K562 (cell line): ENCODE results near the gene PRSS21. TPM values are rescaled to one million over a fixed set of nuclear protein-coding genes. Genes with fewer than 3 reads are reported as not detected.
A peak's percentile ranks its signal among the peaks of the same experiment; 100 is the strongest.

Experiments
- BRCA1 ChIP-seq, 2 experiments: fragments of 450-650 bp in 1 of 2; sonication (generic) in 1 of 2; formaldehyde crosslinking in 1 of 2; IDR thresholded peaks; 2 replicates each; pipeline versions ENCODE4 v1.5.0 to v1.6.1; 2017 to 2020; ENCODE audit warnings: mild to moderate bottlenecking in 1 of 2, missing genetic modification reagents in 1 of 2
- CC2D1A ChIP-seq: fragments of 450-650 bp; IDR thresholded peaks from 2 replicates; pipeline ENCODE4 v1.6.1; 2017; ENCODE audit warnings: mild to moderate bottlenecking
- CCAR2 ChIP-seq: fragments of 200-400 bp; formaldehyde crosslinking; IDR thresholded peaks from 2 replicates; pipeline ENCODE4 v1.6.1; 2017; ENCODE audit warnings: mild to moderate bottlenecking, low read depth, low read length
- CTCF ChIP-seq, 3 experiments: IDR thresholded peaks in 2 of 3; conservative IDR thresholded peaks in 1 of 3; 2 replicates each; pipeline ENCODE4 v1.5.1; 2011 to 2012; ENCODE audit warnings: low read length in 3 of 3, mild to moderate bottlenecking in 3 of 3, control low read depth in 2 of 3, improper control_type of control experiment in 1 of 3, inconsistent platforms in 1 of 3, low read depth in 1 of 3, mixed read lengths in 1 of 3, moderate library complexity in 1 of 3; ENCODE audit not compliant: insufficient read depth in 2 of 3
- DPF2 ChIP-seq: fragments of 450-650 bp; IDR thresholded peaks from 2 replicates; pipeline ENCODE4 v1.6.1; 2016
- HDAC3 ChIP-seq: fragments of 450-650 bp; IDR thresholded peaks from 2 replicates; pipeline ENCODE4 v1.6.1; 2018; ENCODE audit warnings: borderline replicate concordance, mild to moderate bottlenecking, moderate library complexity; ENCODE audit not compliant: partially characterized antibody
- MAZ ChIP-seq, 2 experiments: fragments of 450-650 bp in 1 of 2; sonication (generic) in 1 of 2; formaldehyde crosslinking; IDR thresholded peaks in 1 of 2; conservative IDR thresholded peaks in 1 of 2; 2 replicates each; pipeline versions ENCODE4 v1.4.0 to v1.5.0; 2020; ENCODE audit warnings: mild to moderate bottlenecking in 1 of 2, missing genetic modification reagents in 1 of 2
- POLR2A ChIP-seq: fragments of 450-650 bp; conservative IDR thresholded peaks from 2 replicates; pipeline ENCODE4 v1.6.1; 2016
- POLR2AphosphoS5 ChIP-seq: IDR thresholded peaks from 2 replicates; pipeline ENCODE4 v1.6.1; 2011; ENCODE audit warnings: mild to moderate bottlenecking, low read depth, low read length, moderate library complexity; ENCODE audit not compliant: control insufficient read depth, insufficient read depth
- RBFOX2 ChIP-seq: fragments of 200-400 bp; formaldehyde crosslinking; IDR thresholded peaks from 2 replicates; pipeline ENCODE4 v1.6.1; 2017; ENCODE audit warnings: low read depth, mild to moderate bottlenecking, low read length, moderate library complexity
- SP1 ChIP-seq: sonication (generic); formaldehyde crosslinking; IDR thresholded peaks from 2 replicates; pipeline ENCODE4 v1.8.1; 2022; ENCODE audit warnings: mild to moderate bottlenecking, missing genetic modification reagents
- SUPT5H ChIP-seq: fragments of 450-650 bp; IDR thresholded peaks from 2 replicates; pipeline ENCODE4 v1.6.1; 2016
- ZBTB2 ChIP-seq: fragments of 450-650 bp; IDR thresholded peaks from 2 replicates; pipeline ENCODE4 v1.6.1; 2016; ENCODE audit warnings: antibody characterized with exemption
- ZFX ChIP-seq: sonication (generic); formaldehyde crosslinking; IDR thresholded peaks from 2 replicates; pipeline ENCODE4 v1.8.0; 2022; ENCODE audit warnings: mild to moderate bottlenecking, missing genetic modification reagents, moderate library complexity
- ZNF263 ChIP-seq: sonication (generic); formaldehyde crosslinking; IDR thresholded peaks from 2 replicates; pipeline ENCODE4 v1.8.0; 2022; ENCODE audit warnings: mild to moderate bottlenecking, missing genetic modification reagents, borderline replicate concordance
- polyA plus RNA-seq, 8 experiments: library from polyadenylated mRNA; depleted of rRNA in 4 of 8; stranded (reverse) in 5 of 8; unstranded in 3 of 8; fragments of >200 nt; fragmentation: Nextera tagmentation in 2 of 8; fragmentation: Illumina TruSeq in 1 of 8; extraction: Ambion mirVana in 2 of 8; extraction: Trizol in 1 of 8; gene quantifications; 2 replicates each; pipeline versions ENCODE4 v1.2.1 to v1.2.3, GENCODE V29; 2011 to 2014; ENCODE audit warnings: inconsistent platforms in 1 of 8, missing spikeins in 1 of 8
- total RNA-seq, 7 experiments: library from RNA; depleted of rRNA in 6 of 7; stranded (reverse); fragments of >200 nt in 6 of 7; fragmentation: Illumina TruSeq in 2 of 7; extraction: Trizol in 2 of 7; gene quantifications; 2 replicates each; pipeline versions ENCODE4 v1.2.1 to v1.2.3, GENCODE V29; 2011 to 2021; ENCODE audit warnings: low replicate concordance in 1 of 7
- TF ChIP-seq, protein P1 (sequence below): sonication (generic); formaldehyde crosslinking; IDR thresholded peaks from 2 replicates; pipeline ENCODE4 v1.9.0; 2022; ENCODE audit warnings: mild to moderate bottlenecking, missing genetic modification reagents
- TF ChIP-seq, protein P2 (sequence below): sonication (generic); formaldehyde crosslinking; IDR thresholded peaks from 2 replicates; pipeline ENCODE4 v1.8.0; 2022; ENCODE audit warnings: mild to moderate bottlenecking, missing genetic modification reagents

The PRSS21 gene
- total and polyA plus RNA-seq, 9 of the 15 experiments (the other 6 are each of a cell fraction or from before 2014, with no cell fraction given), result 12.1 to 121 (median 61.3) TPM

DNA sequence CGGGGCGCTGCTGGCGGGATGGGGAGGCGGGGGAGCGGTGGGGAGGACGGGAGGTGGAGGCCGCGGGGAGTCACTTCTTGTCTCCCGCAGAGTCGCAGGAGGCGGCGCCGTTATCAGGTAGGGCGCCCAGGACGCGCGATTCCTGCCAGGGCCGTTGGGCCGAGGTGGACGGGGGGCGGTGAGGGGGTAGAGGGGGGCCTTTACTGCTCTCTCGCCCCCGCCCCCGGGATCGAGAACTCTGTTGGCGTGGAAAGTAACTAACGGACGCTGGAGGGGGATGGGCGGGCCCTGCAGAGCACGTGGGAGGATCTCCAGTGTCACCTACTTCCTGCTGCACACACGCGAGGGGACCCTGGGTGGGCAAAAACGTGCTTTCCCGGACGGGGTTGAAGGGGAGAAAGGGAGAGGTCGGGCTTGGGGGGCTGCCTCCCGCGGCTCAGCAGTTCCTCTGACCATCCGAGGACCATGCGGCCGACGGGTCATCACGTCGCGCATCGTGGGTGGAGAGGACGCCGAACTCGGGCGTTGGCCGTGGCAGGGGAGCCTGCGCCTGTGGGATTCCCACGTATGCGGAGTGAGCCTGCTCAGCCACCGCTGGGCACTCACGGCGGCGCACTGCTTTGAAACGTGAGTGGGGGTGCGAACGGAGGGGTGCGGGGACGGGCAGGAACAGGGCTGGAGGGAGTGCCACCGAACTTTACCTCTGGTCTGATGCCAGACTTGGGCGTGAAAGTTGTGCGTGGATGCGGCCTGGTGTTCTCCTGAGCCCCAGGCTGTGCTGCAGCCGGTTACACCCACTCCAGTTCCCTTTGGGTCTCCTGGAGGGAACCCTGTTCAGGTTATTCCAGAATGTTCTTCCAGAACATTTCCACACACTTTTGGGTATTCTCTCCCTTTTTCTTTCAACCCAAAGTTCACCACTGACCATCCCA is 569 bp downstream of the PRSS21 start (continued):
- TF ChIP-seq ZBTB2 (peak; percentile 68; the same call in 1 of the 2 replicates), SP1 (CRISPR knock-in tag) (peak; percentile 31; the same call in 1 of the 2 replicates), ZFX (CRISPR knock-in tag) (0 out of 2 replicates have a peak, but pooled peaks have one; percentile 2), BRCA1 (IDR thresholded peaks at IDR 0.05) (no peak), BRCA1 (CRISPR knock-in tag; IDR thresholded peaks at IDR 0.05) (no peak), CCAR2 (no peak), POLR2AphosphoS5 (peak; percentile 8; the same call in 1 of the 2 replicates), CTCF (IDR thresholded peaks at IDR 0.05 in 2 of 3, conservative IDR thresholded peaks at IDR 0.05 in 1 of 3; ENCODE audit: insufficient read depth in 2 of 3, low read depth in 1 of 3, low read length in 3 of 3) (no peak), DPF2 (peak; percentile 25; the same call in 1 of the 2 replicates), SUPT5H (0 out of 2 replicates have a peak, but pooled peaks have one; percentile 45), MAZ (CRISPR knock-in tag; conservative IDR thresholded peaks at IDR 0.05 in 1 of 2, IDR thresholded peaks at IDR 0.05 in 1 of 2) (peak in 1 of 2 experiments; percentile 7; a peak in 1 of 4 replicates), POLR2A (peak; percentile 32; the same call in 1 of the 2 replicates), ZNF263 (CRISPR knock-in tag) (peak; percentile 90; the same call in 1 of the 2 replicates), CC2D1A (0 out of 2 replicates have a peak, but pooled peaks have one; percentile 16), HDAC3 (no peak), RBFOX2 (peak; percentile 79)
- TF ChIP-seq, protein P1, sequence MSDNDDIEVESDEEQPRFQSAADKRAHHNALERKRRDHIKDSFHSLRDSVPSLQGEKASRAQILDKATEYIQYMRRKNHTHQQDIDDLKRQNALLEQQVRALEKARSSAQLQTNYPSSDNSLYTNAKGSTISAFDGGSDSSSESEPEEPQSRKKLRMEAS, result peak; percentile 93
- TF ChIP-seq, protein P2, sequence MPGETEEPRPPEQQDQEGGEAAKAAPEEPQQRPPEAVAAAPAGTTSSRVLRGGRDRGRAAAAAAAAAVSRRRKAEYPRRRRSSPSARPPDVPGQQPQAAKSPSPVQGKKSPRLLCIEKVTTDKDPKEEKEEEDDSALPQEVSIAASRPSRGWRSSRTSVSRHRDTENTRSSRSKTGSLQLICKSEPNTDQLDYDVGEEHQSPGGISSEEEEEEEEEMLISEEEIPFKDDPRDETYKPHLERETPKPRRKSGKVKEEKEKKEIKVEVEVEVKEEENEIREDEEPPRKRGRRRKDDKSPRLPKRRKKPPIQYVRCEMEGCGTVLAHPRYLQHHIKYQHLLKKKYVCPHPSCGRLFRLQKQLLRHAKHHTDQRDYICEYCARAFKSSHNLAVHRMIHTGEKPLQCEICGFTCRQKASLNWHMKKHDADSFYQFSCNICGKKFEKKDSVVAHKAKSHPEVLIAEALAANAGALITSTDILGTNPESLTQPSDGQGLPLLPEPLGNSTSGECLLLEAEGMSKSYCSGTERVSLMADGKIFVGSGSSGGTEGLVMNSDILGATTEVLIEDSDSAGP (CRISPR knock-in tag), result no peak
